ENCODE results near the gene SRGAP2B.
"Not testable (repeated sequence)": the region's sequence is repeated elsewhere in the genome, so short reads cannot be mapped to it uniquely, and the experiment has no call there.

The SRGAP2B gene

GRCh38 chr1:145112703-145113102, 17.6 kb upstream of the SRGAP2B start:
- not testable (repeated sequence) for H3K4me3 ChIP-seq; H3K36me3 ChIP-seq (ENCODE audit: insufficient read depth, low read length); H3K27ac ChIP-seq; H3K9me3 ChIP-seq (ENCODE audit: low read depth, low read length); DNase-seq (ENCODE audit: low read depth, low spot score); H3K9ac ChIP-seq (ENCODE audit: insufficient read length)

GRCh38 chr1:145111674-145112073, 16.5 kb upstream of the SRGAP2B start:
- H3K9me3 ChIP-seq (ENCODE audit: low read depth, low read length); H3K4me3 ChIP-seq; DNase-seq (ENCODE audit: low read depth, low spot score); H3K27ac ChIP-seq; H3K9ac ChIP-seq (ENCODE audit: insufficient read length); H3K36me3 ChIP-seq (ENCODE audit: insufficient read depth, low read length): not testable (repeated sequence)

- not testable (repeated sequence) for H3K4me3 ChIP-seq; H3K27ac ChIP-seq; H3K36me3 ChIP-seq (ENCODE audit: insufficient read depth, low read length); H3K9ac ChIP-seq (ENCODE audit: insufficient read length); DNase-seq (ENCODE audit: low read depth, low spot score); H3K9me3 ChIP-seq (ENCODE audit: low read depth, low read length)
Observed at GRCh38 chr1:145103294-145103693, 8.2 kb upstream of the SRGAP2B start.

- not testable (repeated sequence) for H3K9me3 ChIP-seq (ENCODE audit: low read depth, low read length); H3K36me3 ChIP-seq (ENCODE audit: insufficient read depth, low read length); H3K9ac ChIP-seq (ENCODE audit: insufficient read length); H3K4me3 ChIP-seq; DNase-seq (ENCODE audit: low read depth, low spot score); H3K27ac ChIP-seq
Observed at GRCh38 chr1:145101725-145102124, 6.6 kb upstream of the SRGAP2B start.

GRCh38 chr1:145094655-145095211, 395 bp downstream of the SRGAP2B start:
- not testable (repeated sequence) for H3K36me3 ChIP-seq (ENCODE audit: insufficient read depth, low read length); H3K27ac ChIP-seq; DNase-seq (ENCODE audit: low read depth, low spot score); H3K9ac ChIP-seq (ENCODE audit: insufficient read length); H3K9me3 ChIP-seq (ENCODE audit: low read depth, low read length)
- H3K4me3 ChIP-seq = 0 out of 2 replicates have a peak overlapping the region, but pooled peaks have one; percentile 53

- not testable (repeated sequence) for H3K9me3 ChIP-seq (ENCODE audit: low read depth, low read length); DNase-seq (ENCODE audit: low read depth, low spot score); H3K9ac ChIP-seq (ENCODE audit: insufficient read length); H3K36me3 ChIP-seq (ENCODE audit: insufficient read depth, low read length); H3K27ac ChIP-seq
- H3K4me3 ChIP-seq = peak overlapping the region; percentile 72
Observed at GRCh38 chr1:145093517-145094149, 1.5 kb downstream of the SRGAP2B start.

- not testable (repeated sequence) for H3K9ac ChIP-seq (ENCODE audit: insufficient read length); H3K4me3 ChIP-seq; H3K9me3 ChIP-seq (ENCODE audit: low read depth, low read length); H3K36me3 ChIP-seq (ENCODE audit: insufficient read depth, low read length); DNase-seq (ENCODE audit: low read depth, low spot score); H3K27ac ChIP-seq
Observed at GRCh38 chr1:145082483-145083255, 12.5 kb downstream of the SRGAP2B start.

- not testable (repeated sequence) for H3K27ac ChIP-seq; DNase-seq (ENCODE audit: low read depth, low spot score); H3K9me3 ChIP-seq (ENCODE audit: low read depth, low read length); H3K9ac ChIP-seq (ENCODE audit: insufficient read length); H3K36me3 ChIP-seq (ENCODE audit: insufficient read depth, low read length); H3K4me3 ChIP-seq
Observed at GRCh38 chr1:145080193-145080592, 14.9 kb downstream of the SRGAP2B start.

GRCh38 chr1:145079737-145080136, 15.4 kb downstream of the SRGAP2B start:
- DNase-seq (ENCODE audit: low read depth, low spot score); H3K9ac ChIP-seq (ENCODE audit: insufficient read length); H3K4me3 ChIP-seq; H3K9me3 ChIP-seq (ENCODE audit: low read depth, low read length); H3K36me3 ChIP-seq (ENCODE audit: insufficient read depth, low read length); H3K27ac ChIP-seq: not testable (repeated sequence)

GRCh38 chr1:145078787-145079370, 16.2 kb downstream of the SRGAP2B start:
- not testable (repeated sequence) for H3K27ac ChIP-seq; H3K9me3 ChIP-seq (ENCODE audit: low read depth, low read length); H3K36me3 ChIP-seq (ENCODE audit: insufficient read depth, low read length); H3K4me3 ChIP-seq; H3K9ac ChIP-seq (ENCODE audit: insufficient read length); DNase-seq (ENCODE audit: low read depth, low spot score)

GRCh38 chr1:145077872-145078786, 17.0 kb downstream of the SRGAP2B start:
- not testable (repeated sequence) for DNase-seq (ENCODE audit: low read depth, low spot score); H3K36me3 ChIP-seq (ENCODE audit: insufficient read depth, low read length); H3K4me3 ChIP-seq; H3K27ac ChIP-seq; H3K9ac ChIP-seq (ENCODE audit: insufficient read length); H3K9me3 ChIP-seq (ENCODE audit: low read depth, low read length)

- not testable (repeated sequence) for H3K36me3 ChIP-seq (ENCODE audit: insufficient read depth, low read length); H3K4me3 ChIP-seq; H3K27ac ChIP-seq; H3K9me3 ChIP-seq (ENCODE audit: low read depth, low read length); H3K9ac ChIP-seq (ENCODE audit: insufficient read length); DNase-seq (ENCODE audit: low read depth, low spot score)
Observed at GRCh38 chr1:145076877-145077276, 18.3 kb downstream of the SRGAP2B start.

- H3K9ac ChIP-seq (ENCODE audit: insufficient read length); H3K36me3 ChIP-seq (ENCODE audit: insufficient read depth, low read length); H3K4me3 ChIP-seq; H3K27ac ChIP-seq; H3K9me3 ChIP-seq (ENCODE audit: low read depth, low read length); DNase-seq (ENCODE audit: low read depth, low spot score): not testable (repeated sequence)
Observed at GRCh38 chr1:145074021-145074559, 21.0 kb downstream of the SRGAP2B start.

Measured in SK-N-MC (cell line).